ENCODE measurements around the gene WDR59.

The WDR59 gene

DNA sequence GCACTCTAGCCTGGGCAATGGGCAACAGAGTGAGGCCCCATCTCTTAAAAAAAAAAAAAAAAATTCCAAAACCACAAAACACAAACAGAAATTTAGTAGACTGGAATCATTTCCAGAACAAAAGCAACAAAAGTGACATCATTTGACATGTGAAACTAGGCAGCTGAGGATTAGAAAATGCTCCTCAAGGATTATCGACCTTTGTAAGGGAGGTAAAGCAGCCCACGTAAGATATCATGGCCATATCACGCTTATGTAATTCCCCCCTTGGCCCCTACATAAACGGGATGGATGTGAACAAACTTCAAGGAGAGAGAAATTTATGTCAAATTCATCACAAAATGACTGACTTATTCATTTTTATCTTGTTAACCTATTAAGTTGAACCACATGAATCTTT is 83.3 kb downstream of the WDR59 start:
- DNase-seq, result no peak

DNA sequence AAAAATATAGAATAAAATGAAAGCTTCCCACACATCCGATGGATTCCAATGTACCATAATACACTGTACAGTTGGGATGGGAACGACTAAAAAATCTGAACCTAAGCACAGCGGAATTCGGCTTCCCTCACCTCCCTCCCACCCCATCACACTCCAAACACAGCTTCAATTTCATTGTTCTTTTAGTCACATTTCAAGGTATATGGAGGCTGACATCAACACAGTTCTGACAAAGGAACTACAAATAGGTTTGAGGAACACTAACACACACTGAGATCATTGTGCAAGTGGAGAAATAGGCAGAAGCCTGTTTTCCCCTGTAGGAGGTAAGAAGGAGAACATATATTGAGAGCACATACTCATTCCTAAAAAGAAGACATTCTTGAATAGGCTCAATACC is 85.1 kb downstream of the WDR59 start:
- DNase-seq, result no peak

DNA sequence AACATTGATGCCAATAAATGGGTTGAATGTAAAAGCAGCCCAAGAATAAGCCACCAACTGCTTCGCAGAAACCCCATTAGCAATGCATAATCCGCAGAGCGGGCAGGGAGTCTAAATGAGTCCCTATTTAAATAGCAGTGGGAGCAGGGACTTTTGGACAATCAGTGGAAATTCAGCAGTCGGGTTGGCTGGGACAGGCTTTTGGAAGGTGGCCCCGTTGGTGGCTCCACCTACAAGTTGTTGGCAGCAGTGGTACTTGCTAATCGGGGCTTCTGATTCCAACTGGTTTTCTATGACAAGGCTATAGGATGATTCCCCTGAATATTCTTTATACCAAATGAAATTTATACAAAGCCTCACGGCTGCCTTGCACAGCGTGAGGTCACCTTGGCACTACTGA is 86.3 kb downstream of the WDR59 start:
- no peak for DNase-seq

GRCh38 chr16:74896389-74897370 is 88.2 kb downstream of the WDR59 start:
- no peak for DNase-seq

DNA sequence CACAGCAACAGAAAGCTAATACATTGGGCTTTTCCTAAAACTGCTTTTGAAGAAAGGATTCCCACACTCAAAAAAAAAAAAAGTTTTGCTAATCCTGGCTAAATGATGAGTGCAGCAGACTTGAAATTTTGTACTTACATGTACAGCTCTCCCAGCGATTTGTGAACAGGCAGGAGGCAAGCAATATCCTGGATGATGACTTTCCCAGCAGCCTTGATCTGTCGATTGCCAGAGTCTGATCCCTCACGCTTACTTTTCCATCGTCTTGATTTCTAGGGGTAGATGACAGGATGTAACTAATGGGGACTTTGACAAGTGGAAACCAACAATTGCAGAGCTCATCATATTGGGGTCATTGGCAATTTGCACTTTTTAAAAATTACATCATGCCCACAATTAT is 91.4 kb downstream of the WDR59 start:
- DNase-seq, result no peak

DNA sequence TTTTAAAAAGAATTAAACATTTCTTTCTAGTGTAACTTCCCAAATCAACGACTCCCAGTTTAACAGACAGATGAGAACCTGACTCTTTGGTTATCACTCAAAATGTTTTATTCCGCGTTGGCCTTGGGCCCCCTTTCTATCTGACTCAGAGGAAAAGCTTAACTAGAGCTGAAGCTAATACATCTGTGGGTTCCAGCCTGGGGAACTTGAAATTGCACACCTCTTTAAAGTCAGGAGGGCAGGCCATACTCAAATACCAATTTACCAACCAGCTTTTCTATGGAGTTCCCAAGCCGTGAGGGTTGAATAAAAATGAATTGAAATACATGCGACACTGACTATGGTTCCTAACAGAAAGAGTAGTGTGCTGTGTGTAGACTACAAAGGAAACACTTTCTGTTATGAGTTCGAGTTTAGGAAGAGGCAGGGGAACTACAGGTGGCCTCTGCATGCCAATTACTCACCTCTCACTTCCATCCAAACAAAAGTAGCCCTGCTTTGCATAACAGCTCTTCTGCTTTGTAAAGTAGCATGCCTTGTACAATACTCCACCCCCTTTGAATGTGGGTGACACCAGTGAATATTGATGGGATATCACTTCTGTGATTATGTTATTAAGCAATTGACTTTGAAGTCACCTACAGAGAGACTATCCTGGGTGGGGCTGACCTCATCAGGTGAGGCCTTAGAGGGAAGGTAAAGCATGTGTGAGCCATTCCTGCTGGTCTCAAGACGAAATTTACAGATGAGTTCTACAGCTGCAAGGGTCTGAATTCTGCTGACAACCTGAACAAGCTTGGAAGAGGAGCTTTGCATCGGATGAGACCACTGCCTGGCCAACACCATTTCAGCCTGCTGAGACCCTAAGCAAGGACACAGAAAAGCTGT is 92.1 kb downstream of the WDR59 start:
- no peak for DNase-seq

- no peak for DNase-seq
Observed at GRCh38 chr16:74888888-74889287, 96.0 kb downstream of the WDR59 start.

- no peak for DNase-seq
Observed at GRCh38 chr16:74888232-74888862, 96.6 kb downstream of the WDR59 start.

GRCh38 chr16:74887084-74887483 is 97.8 kb downstream of the WDR59 start:
- no peak for DNase-seq

- no peak for DNase-seq
Observed at GRCh38 chr16:74877706-74878105, 107.2 kb downstream of the WDR59 start.

DNA sequence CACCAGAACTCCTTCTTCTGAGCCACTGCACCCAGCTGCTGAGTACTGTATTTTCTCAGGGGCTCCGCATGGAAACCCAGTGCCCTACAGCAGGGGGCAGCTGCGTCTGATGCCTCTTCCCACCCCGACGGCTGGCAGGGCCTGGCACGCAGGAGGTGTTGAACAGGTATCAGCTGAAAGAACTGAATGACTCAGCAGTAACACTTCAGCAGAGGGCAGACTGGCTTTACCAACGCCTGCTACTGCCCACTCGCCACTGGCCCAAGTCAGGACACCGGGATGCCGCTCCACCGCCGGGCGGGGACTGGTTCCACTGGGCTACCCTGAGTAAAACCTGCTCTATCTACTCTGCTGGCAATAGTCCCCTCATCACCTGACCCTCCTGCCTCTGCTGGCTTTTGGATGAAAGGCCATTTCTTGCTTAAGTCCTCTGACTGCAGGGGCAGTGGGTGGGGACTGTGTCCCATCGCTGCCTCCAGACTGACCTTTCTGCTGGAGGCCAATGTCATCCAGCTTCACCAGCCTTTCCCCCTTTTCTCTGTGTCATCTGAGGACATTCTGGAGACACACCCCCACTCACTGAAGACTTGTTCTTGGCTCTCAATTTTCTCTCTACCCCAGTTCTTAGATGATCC is 109.9 kb downstream of the WDR59 start:
- DNase-seq, result no peak

- no peak for DNase-seq
Observed at GRCh38 chr16:74874123-74874522, 110.8 kb downstream of the WDR59 start.

DNA sequence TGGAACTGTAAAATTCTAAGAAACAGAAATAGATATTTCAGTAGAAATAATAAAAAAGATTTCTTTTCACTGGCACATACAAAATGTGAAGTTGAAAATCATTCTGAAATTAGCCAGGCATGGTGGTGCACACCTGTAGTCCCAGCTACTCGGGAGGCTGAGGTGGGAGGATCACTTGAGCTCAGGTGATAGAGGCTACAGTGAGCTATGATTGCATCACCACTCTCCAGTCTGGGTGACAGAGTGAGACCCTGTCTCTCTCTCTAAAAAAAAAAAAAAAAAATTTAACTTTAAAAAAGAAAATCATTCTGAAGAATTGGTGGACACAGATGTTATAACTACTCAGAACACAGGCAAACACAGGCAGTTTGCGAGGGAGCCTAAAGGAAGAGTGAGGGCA is 112.6 kb downstream of the WDR59 start:
- no peak for DNase-seq

- DNase-seq, result no peak
Observed at GRCh38 chr16:74871608-74872007, 113.3 kb downstream of the WDR59 start.

DNA sequence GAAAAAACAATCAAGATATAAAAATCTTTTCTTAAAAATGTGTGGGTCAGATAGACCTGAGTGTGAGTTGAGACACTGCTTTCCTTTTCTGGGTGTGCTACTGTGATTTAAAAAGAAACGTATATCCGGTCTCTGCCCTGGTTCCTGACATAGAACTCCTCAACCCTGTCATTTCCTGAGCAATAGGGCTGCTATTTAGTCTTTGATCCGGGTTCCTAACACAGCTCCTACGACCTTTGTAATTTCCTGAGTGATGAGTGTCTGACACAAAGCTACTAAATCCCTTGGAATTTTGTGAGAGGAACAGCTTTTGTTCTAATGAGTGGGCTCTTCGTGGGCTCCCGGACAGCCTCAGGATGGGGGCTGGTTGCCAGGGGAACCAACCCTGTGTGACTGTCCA is 116.4 kb downstream of the WDR59 start:
- no peak for DNase-seq

DNA sequence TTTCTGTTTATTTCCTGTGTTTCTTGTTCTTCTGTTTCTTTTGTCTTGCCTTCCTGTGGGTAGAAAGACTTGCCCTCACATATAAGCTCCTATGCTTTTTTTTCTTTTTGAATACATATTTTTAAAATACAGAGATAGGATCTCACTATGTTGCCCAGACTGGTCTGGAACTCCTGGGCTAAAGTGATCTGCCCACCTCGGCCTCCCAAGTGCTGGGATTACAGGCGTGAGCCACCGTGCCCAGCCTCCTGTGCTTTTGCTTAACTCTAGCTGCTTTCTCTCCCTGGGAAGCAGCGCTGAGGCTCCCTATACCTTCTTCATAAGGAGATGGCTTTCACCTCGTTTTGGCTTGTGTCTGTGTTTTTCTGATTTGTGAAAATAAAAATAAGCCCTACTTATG is 116.9 kb downstream of the WDR59 start:
- no peak for DNase-seq

DNA sequence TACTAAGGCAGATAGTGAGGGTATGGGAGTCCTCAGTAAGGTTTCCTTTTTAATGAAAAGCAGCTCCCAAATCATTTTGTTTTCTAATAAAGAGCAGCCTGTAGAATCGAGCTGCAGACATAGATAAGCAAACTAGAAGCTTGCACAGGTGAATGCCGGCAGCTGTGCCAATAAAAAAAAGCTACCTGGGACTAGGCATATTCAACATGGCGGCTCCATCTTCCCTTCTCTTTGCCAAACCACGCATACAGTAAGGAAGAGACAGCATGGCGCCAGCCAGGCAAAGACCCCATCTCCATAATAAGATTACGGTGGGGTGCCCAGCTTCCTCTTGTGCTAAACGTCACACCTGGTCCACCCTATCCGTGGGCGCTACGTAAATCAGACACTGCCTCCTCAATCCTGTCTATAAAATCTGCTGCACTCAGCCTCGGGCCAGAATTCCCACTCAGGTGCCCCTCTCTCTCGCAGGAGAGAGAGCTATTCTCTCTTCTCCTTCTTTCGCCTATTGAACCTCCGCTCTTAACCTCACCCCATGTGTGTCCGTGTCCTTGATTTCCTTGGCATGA is 117.6 kb downstream of the WDR59 start:
- no peak for DNase-seq

- no peak for DNase-seq
Observed at GRCh38 chr16:74865922-74866598, 118.9 kb downstream of the WDR59 start.

DNA sequence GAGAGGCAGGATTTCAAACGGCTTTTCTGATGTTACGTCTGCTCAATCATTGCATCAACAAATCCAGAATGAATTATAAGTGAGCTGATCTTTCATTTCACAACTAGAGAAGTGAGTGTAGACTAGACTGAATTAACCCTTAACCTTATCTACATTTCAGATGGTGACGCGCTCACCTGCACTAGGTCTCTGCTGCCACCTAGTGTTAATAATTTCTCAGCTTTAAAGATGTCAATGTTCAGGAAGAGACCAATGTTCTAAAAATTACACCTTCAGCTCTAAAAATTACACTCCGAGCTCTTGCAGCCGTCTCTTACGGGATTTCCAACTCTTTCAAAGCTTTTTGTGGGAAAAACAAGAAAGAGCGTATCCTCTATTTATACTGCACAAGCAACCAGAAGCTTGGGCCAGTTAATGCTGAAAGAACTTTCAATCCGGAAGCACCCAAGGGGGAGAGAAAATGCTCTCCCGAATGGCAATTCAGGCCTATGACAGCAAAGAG is 122.1 kb downstream of the WDR59 start:
- DNase-seq, result no peak

GRCh38 chr16:74852500-74852875 is 132.4 kb downstream of the WDR59 start:
- no peak for DNase-seq

GRCh38 chr16:74850027-74850426 is 134.9 kb downstream of the WDR59 start:
- no peak for DNase-seq

DNA sequence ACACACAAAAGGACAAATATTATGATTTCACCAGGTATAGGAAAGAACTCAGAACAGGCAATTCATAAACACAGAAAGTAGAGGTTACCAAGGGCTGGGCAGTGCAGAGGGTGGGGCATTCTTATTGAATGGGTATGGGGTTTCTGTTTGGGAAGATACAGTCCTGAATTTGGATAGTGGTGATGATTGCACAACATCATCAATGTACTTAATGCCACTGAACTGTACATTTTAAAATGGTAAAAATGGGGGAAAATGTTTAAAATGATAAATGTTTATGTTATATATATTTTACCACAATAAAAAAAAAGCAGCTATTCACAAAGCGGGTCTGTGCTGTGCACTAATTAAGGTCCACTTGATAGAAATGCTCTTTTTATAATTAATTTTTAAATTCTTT is 137.7 kb downstream of the WDR59 start:
- DNase-seq, result no peak
